ENCODE results near the gene ZNF273. TPM values are rescaled to one million over a fixed set of nuclear protein-coding genes. Genes with fewer than 3 reads are reported as not detected.

ZNF273 gene
- total RNA-seq, 1 donor from 2014 or later, result 1.7 TPM

GRCh38 chr7:64876792-64877713 is 26.0 kb upstream of the ZNF273 start:
- Mint-ChIP-seq H3K9me3 (ENCODE audit: low read depth) (peaks cover 19% of the 10 kb centered on the region), H3K27ac (ENCODE audit: unreplicated experiment) (no peak overlapping the region), H3K4me3 (ENCODE audit: unreplicated experiment) (peak overlapping the region; percentile 65), H3K36me3 (ENCODE audit: low read depth) (no peaks in the 10 kb centered on the region), H3K4me1 (ENCODE audit: low read depth) (no peaks in the 10 kb centered on the region), H3K27me3 (ENCODE audit: low read depth) (no peaks in the 10 kb centered on the region)
- DNase-seq (ENCODE audit: low spot score), result peak; percentile 86
- TF ChIP-seq, protein P1, sequence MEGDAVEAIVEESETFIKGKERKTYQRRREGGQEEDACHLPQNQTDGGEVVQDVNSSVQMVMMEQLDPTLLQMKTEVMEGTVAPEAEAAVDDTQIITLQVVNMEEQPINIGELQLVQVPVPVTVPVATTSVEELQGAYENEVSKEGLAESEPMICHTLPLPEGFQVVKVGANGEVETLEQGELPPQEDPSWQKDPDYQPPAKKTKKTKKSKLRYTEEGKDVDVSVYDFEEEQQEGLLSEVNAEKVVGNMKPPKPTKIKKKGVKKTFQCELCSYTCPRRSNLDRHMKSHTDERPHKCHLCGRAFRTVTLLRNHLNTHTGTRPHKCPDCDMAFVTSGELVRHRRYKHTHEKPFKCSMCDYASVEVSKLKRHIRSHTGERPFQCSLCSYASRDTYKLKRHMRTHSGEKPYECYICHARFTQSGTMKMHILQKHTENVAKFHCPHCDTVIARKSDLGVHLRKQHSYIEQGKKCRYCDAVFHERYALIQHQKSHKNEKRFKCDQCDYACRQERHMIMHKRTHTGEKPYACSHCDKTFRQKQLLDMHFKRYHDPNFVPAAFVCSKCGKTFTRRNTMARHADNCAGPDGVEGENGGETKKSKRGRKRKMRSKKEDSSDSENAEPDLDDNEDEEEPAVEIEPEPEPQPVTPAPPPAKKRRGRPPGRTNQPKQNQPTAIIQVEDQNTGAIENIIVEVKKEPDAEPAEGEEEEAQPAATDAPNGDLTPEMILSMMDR (IDR thresholded peaks at IDR 0.05), result no peak

- peaks cover 24% of the 10 kb centered on the region for H3K9me3 Mint-ChIP-seq (ENCODE audit: low read depth)
- no peak overlapping the region for H3K27ac Mint-ChIP-seq (ENCODE audit: unreplicated experiment)
- H3K4me3 Mint-ChIP-seq (ENCODE audit: unreplicated experiment), result peak overlapping the region; percentile 65
- DNase-seq (ENCODE audit: low spot score), result peak; percentile 63
- no peaks in the 10 kb centered on the region for H3K27me3 Mint-ChIP-seq (ENCODE audit: low read depth)
- no peaks in the 10 kb centered on the region for H3K4me1 Mint-ChIP-seq (ENCODE audit: low read depth)
- TF ChIP-seq, protein P1 (IDR thresholded peaks at IDR 0.05), result no peak
- no peaks in the 10 kb centered on the region for H3K36me3 Mint-ChIP-seq (ENCODE audit: low read depth)
Observed at GRCh38 chr7:64877714-64878610, 25.1 kb upstream of the ZNF273 start.

- Mint-ChIP-seq H3K4me3 (ENCODE audit: unreplicated experiment) (no peak overlapping the region), H3K27me3 (ENCODE audit: low read depth) (no peaks in the 10 kb centered on the region), H3K27ac (ENCODE audit: unreplicated experiment) (no peak overlapping the region), H3K36me3 (ENCODE audit: low read depth) (no peaks in the 10 kb centered on the region), H3K9me3 (ENCODE audit: low read depth) (peaks cover 28% of the 10 kb centered on the region), H3K4me1 (ENCODE audit: low read depth) (no peaks in the 10 kb centered on the region)
- no peak for DNase-seq (ENCODE audit: low spot score)
- TF ChIP-seq, protein P1 (IDR thresholded peaks at IDR 0.05), result no peak
Observed at GRCh38 chr7:64878684-64879083, 24.4 kb upstream of the ZNF273 start.

DNA sequence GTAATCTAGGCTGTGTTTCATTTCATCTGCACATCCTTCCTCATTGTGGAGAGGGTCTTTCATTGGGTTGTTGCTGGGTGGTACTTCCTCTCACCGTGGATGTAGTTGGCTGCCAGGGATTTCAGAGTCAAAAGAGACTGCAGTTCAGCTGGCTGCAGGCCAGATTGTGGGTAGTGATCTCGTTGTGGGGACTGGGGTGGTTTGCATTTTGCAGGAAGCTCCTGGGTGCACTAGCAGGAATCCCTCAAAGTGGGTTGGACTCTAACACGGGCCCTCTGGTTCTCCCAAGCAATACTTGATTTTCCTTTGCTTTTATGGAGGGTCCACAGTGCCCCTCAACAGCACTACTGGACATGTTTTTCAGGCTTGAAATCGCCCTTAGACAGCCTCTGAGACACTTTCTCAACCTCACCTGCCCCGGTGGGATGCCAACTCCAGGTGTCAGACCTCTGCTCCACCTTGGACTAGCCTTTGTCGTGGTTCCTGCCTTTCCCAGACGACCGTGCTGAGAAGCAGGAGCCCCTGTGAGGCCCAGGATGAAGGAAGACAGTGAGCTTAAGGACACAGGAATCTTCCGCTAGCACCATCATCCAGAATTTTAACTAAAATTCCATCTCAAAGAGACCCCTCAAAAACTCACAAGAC is 23.9 kb upstream of the ZNF273 start:
- no peaks in the 10 kb centered on the region for H3K27me3 Mint-ChIP-seq (ENCODE audit: low read depth)
- TF ChIP-seq, protein P1 (IDR thresholded peaks at IDR 0.05), result no peak
- no peak overlapping the region for H3K27ac Mint-ChIP-seq (ENCODE audit: unreplicated experiment)
- no peaks in the 10 kb centered on the region for H3K36me3 Mint-ChIP-seq (ENCODE audit: low read depth)
- no peak overlapping the region for H3K4me3 Mint-ChIP-seq (ENCODE audit: unreplicated experiment)
- H3K9me3 Mint-ChIP-seq (ENCODE audit: low read depth), result peaks cover 28% of the 10 kb centered on the region
- H3K4me1 Mint-ChIP-seq (ENCODE audit: low read depth), result no peaks in the 10 kb centered on the region
- peak; percentile 68 for DNase-seq (ENCODE audit: low spot score)

GRCh38 chr7:64879800-64880199 is 23.3 kb upstream of the ZNF273 start:
- Mint-ChIP-seq H3K27ac (ENCODE audit: unreplicated experiment) (no peak overlapping the region), H3K27me3 (ENCODE audit: low read depth) (no peaks in the 10 kb centered on the region), H3K4me1 (ENCODE audit: low read depth) (no peaks in the 10 kb centered on the region), H3K36me3 (ENCODE audit: low read depth) (no peaks in the 10 kb centered on the region), H3K4me3 (ENCODE audit: unreplicated experiment) (no peak overlapping the region), H3K9me3 (ENCODE audit: low read depth) (peaks cover 28% of the 10 kb centered on the region)
- TF ChIP-seq, protein P1 (IDR thresholded peaks at IDR 0.05), result no peak
- peak; percentile 59 for DNase-seq (ENCODE audit: low spot score)

Measured in chondrocyte (in vitro differentiated cells).